HCT116 (cell line): ENCODE results near the gene LRRC15.

Source experiments
- CEBPB ChIP-seq: IDR thresholded peaks from 2 replicates; pipeline ENCODE4 v1.6.1; 2012; ENCODE audit warnings: low read depth
- CTCF ChIP-seq, 3 experiments: fragments of 200-600 bp in 1 of 3; sonication (generic) in 1 of 3; IDR thresholded peaks in 2 of 3; conservative IDR thresholded peaks in 1 of 3; 2 replicates each; pipeline ENCODE4 v1.5.1; 2012 to 2017; ENCODE audit warnings: low read depth in 2 of 3, low read length in 2 of 3, antibody characterized with exemption in 1 of 3, borderline replicate concordance in 1 of 3, control low read depth in 1 of 3, mild to moderate bottlenecking in 1 of 3, mixed read lengths in 1 of 3, mixed run types in 1 of 3, moderate library complexity in 1 of 3; ENCODE audit not compliant: insufficient read depth in 1 of 3
- EZH2 ChIP-seq: fragments of 200-600 bp; sonication (generic); IDR thresholded peaks from 2 replicates; pipeline ENCODE4 v1.6.1; 2017; ENCODE audit warnings: antibody characterized with exemption, mixed run types
- JUND ChIP-seq: IDR thresholded peaks from 2 replicates; pipeline ENCODE4 v1.6.1; 2012
- POLR2A ChIP-seq: IDR thresholded peaks from 2 replicates; pipeline ENCODE4 v1.7.0; 2011; ENCODE audit warnings: borderline replicate concordance; ENCODE audit not compliant: insufficient read depth, insufficient read length; ENCODE audit errors: extremely low read depth
- SP1 ChIP-seq: IDR thresholded peaks from 2 replicates; pipeline ENCODE4 v1.6.1; 2012; ENCODE audit warnings: low read depth
- TCF7L2 ChIP-seq: IDR thresholded peaks from 2 replicates; pipeline ENCODE4 v1.7.0; 2011; ENCODE audit warnings: borderline replicate concordance, inconsistent platforms; ENCODE audit not compliant: insufficient read depth, insufficient read length; ENCODE audit errors: extremely low read depth

- no peak for TF ChIP-seq CTCF (IDR thresholded peaks at IDR 0.05 in 2 of 3, conservative IDR thresholded peaks at IDR 0.05 in 1 of 3; ENCODE audit: borderline replicate concordance in 1 of 3, insufficient read depth in 1 of 3, low read depth in 2 of 3, low read length in 2 of 3)
- TF ChIP-seq EZH2, result no peak
- no peak for TF ChIP-seq POLR2A
- no peak for TF ChIP-seq SP1
- TF ChIP-seq CEBPB, result no peak
- TF ChIP-seq JUND, result no peak
- TF ChIP-seq TCF7L2, result no peak
Measured at GRCh38 chr3:194383276-194383940, 13.9 kb upstream of the LRRC15 start.
